CD14-positive monocyte (primary cell): ENCODE results near the gene BBOF1. TPM values are rescaled to one million over a fixed set of nuclear protein-coding genes. Genes with fewer than 3 reads are reported as not detected.

Experiments
- DNase-seq, 3 donors: peaks; one replicate each; pipeline ENCODE4 v3.0.0-alpha.2; 2011 to 2022
- H2AFZ ChIP-seq: 2 replicates; pipeline ENCODE4 v1.6.0; 2012; ENCODE audit warnings: mild to moderate bottlenecking, low read depth, low read length, inconsistent platforms; ENCODE audit not compliant: insufficient read depth, poor library complexity, severe bottlenecking
- H3K27ac ChIP-seq, 2 donors: 1 replicate in 1 of 2; 2 replicates in 1 of 2; pipeline ENCODE4 v1.5.1; 2012 to 2013; ENCODE audit warnings: low read length in 2 of 2, control low read depth in 1 of 2, inconsistent platforms in 1 of 2, low read depth in 1 of 2, mild to moderate bottlenecking in 1 of 2
- H3K27me3 ChIP-seq, 2 donors: one replicate each; pipeline versions ENCODE4 v1.6.0 to v1.6.1; 2011 to 2013; ENCODE audit warnings: low read length in 2 of 2; ENCODE audit not compliant: control insufficient read depth in 2 of 2, insufficient read depth in 2 of 2
- H3K36me3 ChIP-seq, 2 donors: replicated peaks in 1 of 2; 1 replicate in 1 of 2; 2 replicates in 1 of 2; pipeline versions ENCODE4 v1.5.1 to v1.6.1; 2012 to 2013; ENCODE audit warnings: low read length in 2 of 2, control low read depth in 1 of 2, inconsistent platforms in 1 of 2, mild to moderate bottlenecking in 1 of 2; ENCODE audit not compliant: insufficient read depth in 2 of 2, control insufficient read depth in 1 of 2
- H3K4me1 ChIP-seq, 2 donors: 1 replicate in 1 of 2; 2 replicates in 1 of 2; pipeline versions ENCODE4 v1.5.1 to v1.6.1; 2012 to 2013; ENCODE audit warnings: low read length in 2 of 2, control low read depth in 1 of 2, inconsistent platforms in 1 of 2, mild to moderate bottlenecking in 1 of 2, moderate library complexity in 1 of 2; ENCODE audit not compliant: insufficient read depth in 2 of 2, control insufficient read depth in 1 of 2
- H3K4me2 ChIP-seq: replicated peaks from 2 replicates; pipeline ENCODE3; 2012; ENCODE audit warnings: low read length, moderate library complexity, mild to moderate bottlenecking; ENCODE audit not compliant: poor library complexity, severe bottlenecking; ENCODE audit errors: extremely low read depth
- H3K4me3 ChIP-seq, 3 experiments: fragments of 200-600 bp in 1 of 3; sonication (generic) in 1 of 3; replicated peaks in 1 of 3; 1 replicate in 2 of 3; 2 replicates in 1 of 3; pipeline ENCODE4 v1.5.1; 2011 to 2013; ENCODE audit warnings: low read length in 3 of 3, mild to moderate bottlenecking in 3 of 3, control low read depth in 2 of 3, low read depth in 2 of 3, inconsistent platforms in 1 of 3, moderate library complexity in 1 of 3
- H3K79me2 ChIP-seq: 2 replicates; pipeline ENCODE4 v1.6.0; 2012; ENCODE audit warnings: mild to moderate bottlenecking, control low read depth, inconsistent platforms, low read length, moderate library complexity; ENCODE audit not compliant: insufficient read depth
- H3K9ac ChIP-seq: 2 replicates; pipeline ENCODE4 v1.6.0; 2017; ENCODE audit warnings: low read length, mild to moderate bottlenecking; ENCODE audit not compliant: insufficient read depth, poor library complexity, severe bottlenecking
- H3K9me3 ChIP-seq, 2 donors: replicated peaks in 1 of 2; 1 replicate in 1 of 2; 2 replicates in 1 of 2; pipeline versions ENCODE4 v1.5.1 to v1.6.1; 2012 to 2013; ENCODE audit warnings: low read length in 2 of 2, control low read depth in 1 of 2; ENCODE audit not compliant: control insufficient read depth in 1 of 2, insufficient read depth in 1 of 2
- H4K20me1 ChIP-seq: 2 replicates; pipeline ENCODE4 v1.6.0; 2012; ENCODE audit warnings: mild to moderate bottlenecking, low read length, control low read depth, moderate library complexity; ENCODE audit not compliant: insufficient read depth
- H3K27ac Mint-ChIP-seq, 7 donors: one replicate each; pipeline ENCODE4 v1.8.0; 2020; ENCODE audit warnings: mild to moderate bottlenecking in 7 of 7, mixed read lengths in 7 of 7, moderate library complexity in 6 of 7, inconsistent platforms in 2 of 7
- H3K27me3 Mint-ChIP-seq, 3 donors: one replicate each; pipeline ENCODE4 v1.8.0; 2021 to 2022; ENCODE audit warnings: low read depth in 3 of 3, mild to moderate bottlenecking in 3 of 3, mixed read lengths in 3 of 3, moderate library complexity in 3 of 3, inconsistent platforms in 1 of 3
- H3K36me3 Mint-ChIP-seq, 2 donors: one replicate each; pipeline ENCODE4 v1.8.0; 2020; ENCODE audit warnings: mixed read lengths in 2 of 2, inconsistent platforms in 1 of 2, mild to moderate bottlenecking in 1 of 2
- H3K4me1 Mint-ChIP-seq: one replicate; pipeline ENCODE4 v1.8.0; 2020; ENCODE audit warnings: mild to moderate bottlenecking, mixed read lengths
- H3K4me3 Mint-ChIP-seq, 2 donors: one replicate each; pipeline ENCODE4 v1.8.0; 2020; ENCODE audit warnings: mild to moderate bottlenecking in 2 of 2, mixed read lengths in 2 of 2, moderate library complexity in 1 of 2
- H3K9me3 Mint-ChIP-seq, 7 donors: one replicate each; pipeline ENCODE4 v1.8.0; 2020 to 2022; ENCODE audit warnings: mixed read lengths in 7 of 7, mild to moderate bottlenecking in 6 of 7, moderate library complexity in 6 of 7, inconsistent platforms in 2 of 7
- CTCF ChIP-seq: fragments of 200-600 bp; IDR thresholded peaks from one replicate; pipeline ENCODE4 v1.8.0; 2022; ENCODE audit warnings: antibody characterized with exemption, mild to moderate bottlenecking
- WGBS: methylation state at CpG from one replicate; pipeline ENCODE4 v1.1.5; 2013; ENCODE audit warnings: missing lambda C conversion rate; ENCODE audit not compliant: insufficient coverage; 5-methylcytosine and 5-hydroxymethylcytosine counted together
- intact Hi-C, 2 donors: fragments of 100-400 bp; cut with micrococcal nuclease; formaldehyde crosslinking; loops; one replicate each; pipeline versions ENCODE4 v1.15.0 to v1.15.1; 2023
- polyA plus RNA-seq, 3 donors: library from polyadenylated mRNA; depleted of rRNA in 1 of 3; unstranded in 2 of 3; stranded (reverse) in 1 of 3; fragments of 300-500 nt in 2 of 3; fragments of >200 nt in 1 of 3; fragmentation: Illumina TruSeq in 2 of 3; gene quantifications; 1 replicate in 2 of 3; 2 replicates in 1 of 3; pipeline ENCODE4 v1.2.3, GENCODE V29; 2012 to 2021

Gene BBOF1
- polyA plus RNA-seq, 3 donors: 0.01 to 0.94 TPM; not detected in 1

DNA sequence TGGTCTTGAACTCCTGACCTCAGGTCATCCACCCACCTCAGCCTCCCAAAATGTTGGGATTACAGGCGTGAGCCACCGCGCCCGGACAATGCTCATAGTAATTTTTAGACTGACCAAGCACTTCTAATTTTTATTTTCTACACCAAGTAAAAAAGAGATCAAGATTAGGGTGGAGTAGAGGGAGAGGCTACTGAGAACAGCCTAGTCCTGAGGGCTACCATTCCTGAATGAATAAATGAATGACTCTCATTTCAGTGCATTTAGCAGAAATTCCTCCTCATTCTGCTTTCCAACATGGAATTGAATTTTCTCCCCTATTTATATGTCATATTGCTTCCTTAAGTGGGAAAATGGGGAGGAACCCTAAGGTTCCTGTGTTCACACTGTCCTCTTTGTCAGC is 26.4 kb downstream of the BBOF1 start:
- Histone ChIP-seq H3K9ac (no peak overlapping the region), H3K36me3 (no peaks in the 10 kb centered on the region), H3K4me3 (no peak overlapping the region), H3K4me1 (peaks cover 0 to 8% of the 10 kb centered on the region in 2 donors), H3K9me3 (no peaks in the 10 kb centered on the region), H2AFZ (no peak overlapping the region), H4K20me1 (no peaks in the 10 kb centered on the region), H3K27me3 (no peaks in the 10 kb centered on the region), H3K27ac (no peak overlapping the region), H3K79me2 (no peaks in the 10 kb centered on the region), H3K4me2 (no peak overlapping the region)
- no peak overlapping the region for H3K4me3 Mint-ChIP-seq
- TF ChIP-seq CTCF: no peak
- H3K27me3 Mint-ChIP-seq: peaks cover 0 to 3% (median 0%) of the 10 kb centered on the region in 3 donors
- H3K36me3 Mint-ChIP-seq: no peaks in the 10 kb centered on the region
- intact Hi-C loops: no loop called here
- WGBS: no CpG with 5 or more reads among the region's 4 CpGs
- H3K4me1 Mint-ChIP-seq: peaks cover 9% of the 10 kb centered on the region
- H3K27ac Mint-ChIP-seq: no peak overlapping the region
- no peaks in the 10 kb centered on the region for H3K9me3 Mint-ChIP-seq
- DNase-seq: no peak

DNA sequence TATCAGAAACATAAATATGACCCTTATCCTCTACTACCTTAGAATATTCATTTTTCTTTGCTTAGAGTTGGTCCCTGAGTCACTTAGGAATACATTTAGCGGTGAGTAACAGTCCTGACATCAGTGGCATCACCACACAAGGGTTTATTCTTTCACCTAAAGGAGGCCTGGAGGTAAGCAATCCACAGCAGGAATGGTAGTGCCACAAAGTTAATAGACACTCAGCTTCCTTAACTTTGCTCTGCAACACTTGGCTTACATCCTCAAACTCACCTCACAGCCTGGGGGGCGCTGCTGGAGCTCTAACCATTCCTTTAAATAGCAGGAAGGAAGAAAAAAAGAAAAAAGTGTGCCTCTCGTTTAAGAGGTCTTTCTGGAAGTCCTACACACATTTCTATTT is 29.1 kb downstream of the BBOF1 start:
- Histone ChIP-seq H3K4me2 (no peak overlapping the region), H3K27ac (no peak overlapping the region), H3K79me2 (no peaks in the 10 kb centered on the region), H3K9me3 (no peaks in the 10 kb centered on the region), H2AFZ (no peak overlapping the region), H4K20me1 (no peaks in the 10 kb centered on the region), H3K27me3 (no peaks in the 10 kb centered on the region), H3K4me1 (peaks cover 0 to 8% of the 10 kb centered on the region in 2 donors), H3K9ac (no peak overlapping the region), H3K4me3 (no peak overlapping the region), H3K36me3 (no peaks in the 10 kb centered on the region)
- no peaks in the 10 kb centered on the region for H3K9me3 Mint-ChIP-seq
- H3K27me3 Mint-ChIP-seq: peaks cover 0 to 3% (median 0%) of the 10 kb centered on the region in 3 donors
- no peak overlapping the region for H3K27ac Mint-ChIP-seq
- intact Hi-C loops: no loop called here
- no peaks in the 10 kb centered on the region for H3K36me3 Mint-ChIP-seq
- no peak overlapping the region for H3K4me3 Mint-ChIP-seq
- peaks cover 9% of the 10 kb centered on the region for H3K4me1 Mint-ChIP-seq
- no CpG with 5 or more reads among the region's 3 CpGs for WGBS
- no peak for DNase-seq
- no peak for TF ChIP-seq CTCF
